GM19452 (cell line): Measurements from ENCODE around the gene ZNF528.

Experiments used
- ATAC-seq: cut with Tn5 transposase; IDR thresholded peaks from one replicate; pipeline ENCODE4 v1.9.1; 2021; ENCODE audit not compliant: unreplicated experiment

Gene ZNF528

DNA sequence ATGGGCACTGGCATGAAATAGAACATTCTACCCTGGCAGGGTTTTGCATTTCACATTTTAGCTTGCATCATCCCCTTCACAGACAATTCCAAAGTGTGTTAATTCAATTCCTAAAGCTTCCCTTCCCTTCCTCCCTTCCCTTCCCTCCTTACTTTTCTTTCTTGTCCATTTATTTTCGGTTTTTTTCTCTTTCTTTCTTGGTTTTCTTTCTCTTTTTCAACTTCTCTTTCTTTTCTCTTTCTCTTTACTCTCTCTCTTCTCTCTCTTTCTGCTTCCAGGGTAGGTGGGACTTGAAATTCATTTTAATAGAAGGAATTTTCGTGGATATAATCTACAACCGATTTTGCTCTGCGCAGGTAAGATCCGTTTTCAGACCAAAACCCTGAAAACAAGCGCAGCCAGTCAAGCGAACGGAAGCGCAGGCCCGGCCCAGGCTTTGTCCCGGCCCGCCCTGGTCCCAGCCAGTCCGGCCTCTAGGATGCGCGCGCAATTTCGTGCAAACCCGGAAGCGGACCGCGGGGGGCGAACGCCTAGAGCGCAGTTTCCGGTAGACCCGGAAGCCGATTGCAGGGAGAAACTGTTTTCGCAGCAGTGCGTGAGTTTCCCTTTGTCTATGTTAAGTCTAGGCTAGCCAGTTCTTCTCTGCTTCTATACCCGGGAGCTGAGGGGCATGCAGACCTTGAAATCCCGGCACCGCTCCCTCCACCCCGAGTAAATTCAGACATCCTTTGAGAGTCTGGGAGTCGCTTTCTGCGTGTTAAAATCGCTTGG, at the start of gene ZNF528:
ZNF528 (plus strand) TSS at position 540 of the 771 bp plus-strand sequence. CDS start 4,165 bp downstream, outside the sequence.
- ATAC-seq: peak; percentile 77

DNA sequence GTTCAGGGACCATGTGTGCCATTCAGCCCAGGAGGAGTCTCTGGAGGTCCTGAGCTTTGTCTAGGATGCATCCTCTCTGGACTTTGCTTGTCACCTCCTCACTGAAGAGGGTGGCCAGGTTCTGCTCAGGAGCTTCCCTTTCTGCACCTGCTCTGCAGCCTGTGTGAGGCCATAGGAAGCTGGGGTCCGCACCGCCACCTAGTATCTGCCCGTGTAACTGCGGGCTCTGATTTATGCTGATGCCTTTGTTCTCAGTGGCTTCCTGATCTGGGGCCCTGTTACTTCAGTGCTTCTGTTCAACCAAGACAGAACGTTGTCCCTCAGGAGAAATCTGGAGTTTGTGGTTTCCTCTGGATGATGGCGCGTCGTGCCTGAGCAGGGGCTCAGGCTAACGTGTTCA, 46.1 kb upstream of the ZNF528 start:
- ATAC-seq: no peak

DNA sequence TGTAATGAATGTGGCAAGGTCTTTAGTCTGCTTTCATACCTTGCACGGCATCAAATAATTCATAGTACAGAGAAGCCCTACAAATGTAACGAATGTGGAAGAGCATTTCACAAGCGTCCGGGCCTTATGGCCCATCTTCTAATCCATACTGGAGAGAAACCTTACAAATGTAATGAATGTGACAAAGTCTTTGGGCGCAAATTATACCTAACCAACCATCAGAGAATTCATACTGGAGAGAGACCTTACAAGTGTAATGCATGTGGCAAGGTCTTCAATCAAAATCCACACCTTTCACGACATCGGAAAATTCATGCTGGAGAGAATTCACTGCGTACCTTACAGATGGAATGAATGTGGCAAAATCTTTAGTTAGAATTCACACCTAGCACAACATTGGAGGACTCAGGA, 31.2 kb upstream of the ZNF528 start:
- ATAC-seq: no peak

DNA sequence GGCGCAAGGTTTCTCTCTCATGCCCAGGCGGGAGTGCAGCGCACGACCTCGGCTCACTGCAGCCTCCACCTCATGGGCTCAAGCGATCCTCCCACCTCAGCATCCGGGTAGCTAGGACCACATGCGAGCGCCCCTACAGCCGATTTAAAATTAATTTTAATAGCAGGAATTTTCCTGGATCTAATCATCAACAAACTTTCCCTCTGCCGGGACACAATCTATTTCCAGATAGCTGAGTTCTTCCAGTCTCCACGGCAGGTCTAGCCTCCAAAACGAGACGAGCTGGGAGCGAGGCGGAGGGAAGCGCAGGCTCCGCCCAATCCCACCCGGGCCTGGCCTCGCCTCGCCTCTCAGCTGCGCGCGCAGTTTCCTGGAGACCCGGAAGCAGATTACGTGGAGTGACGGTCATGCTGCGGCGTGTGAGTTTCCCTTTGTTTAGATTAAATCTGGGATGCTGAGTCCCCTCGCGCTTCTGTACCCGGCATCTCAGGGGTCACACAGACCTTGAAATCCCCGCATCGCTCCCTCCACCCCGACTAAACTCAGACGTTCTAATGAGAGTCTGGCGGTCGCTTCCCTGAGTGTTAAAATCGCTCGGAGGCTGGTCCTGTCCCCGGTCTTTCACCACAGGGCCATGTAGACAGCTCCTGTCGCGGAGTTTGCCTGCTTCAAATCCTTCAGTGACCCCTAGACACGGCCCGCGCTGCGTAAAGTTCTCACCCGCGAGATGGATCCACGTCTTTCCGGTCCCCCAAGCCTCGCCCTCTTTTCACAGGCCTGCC, 27.9 kb upstream of the ZNF528 start, which contains the start of gene ZNF880:
ZNF880 (plus strand) TSS at position 365 of the 782 bp plus-strand sequence; CDS start at position 408, 43 bp downstream.
- peak; percentile 88 for ATAC-seq

DNA sequence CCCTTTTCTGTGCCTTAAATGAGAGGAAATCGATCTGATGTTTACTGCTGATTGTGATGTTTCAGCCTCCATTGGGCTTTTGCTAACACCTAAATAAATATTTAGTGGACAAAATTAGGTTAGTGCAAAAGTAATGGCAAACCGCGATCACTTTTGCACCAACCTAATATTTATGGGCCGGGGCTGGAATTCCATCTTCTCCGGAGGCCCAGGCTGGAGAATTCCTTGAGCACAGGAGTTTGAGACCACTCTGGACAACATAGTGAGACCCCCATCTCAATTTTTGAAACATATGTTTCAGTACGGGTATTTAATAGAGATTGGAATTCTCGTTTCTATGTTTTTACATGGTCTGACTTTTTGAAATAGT, 27.3 kb upstream of the ZNF528 start:
- ATAC-seq: no peak

DNA sequence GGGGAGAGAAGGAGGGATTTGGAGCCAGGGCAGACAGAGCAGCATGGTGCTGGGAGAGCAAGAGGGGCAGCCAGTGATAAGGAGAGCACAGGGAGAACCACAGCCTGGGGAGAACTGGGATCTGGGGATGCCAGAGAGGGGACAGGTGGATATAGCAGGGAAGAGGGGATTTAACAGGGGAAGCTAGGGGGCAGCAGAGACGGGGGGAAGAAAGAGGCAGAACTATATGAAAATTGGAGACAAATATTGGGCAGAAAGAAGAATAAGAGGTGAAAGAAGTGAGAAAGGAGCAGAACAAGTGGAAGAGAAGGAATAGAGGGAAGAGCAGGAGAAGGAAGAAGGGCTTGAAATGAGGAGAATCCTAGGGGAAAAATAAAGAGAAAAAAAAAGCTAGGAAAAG, 6.5 kb upstream of the ZNF528 start:
- ATAC-seq: no peak

DNA sequence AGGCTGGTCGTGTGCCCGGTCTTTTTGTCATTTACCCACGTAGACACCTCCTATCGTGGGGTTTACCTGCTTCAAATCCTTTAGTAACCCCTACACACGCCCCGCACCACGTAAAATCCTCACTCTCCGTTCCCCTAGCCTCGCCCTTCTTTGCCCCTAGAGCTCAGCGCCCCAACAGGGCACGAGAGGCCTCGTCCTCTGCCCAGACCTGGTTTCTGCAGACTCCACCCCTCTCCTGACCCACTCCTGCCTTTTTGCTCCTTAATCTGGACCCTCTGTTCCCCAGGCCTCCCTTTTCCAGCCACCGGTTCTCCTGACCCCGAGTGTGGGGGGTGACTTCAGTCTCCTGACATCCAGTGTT, 412 bp downstream of the ZNF528 start:
- peak; percentile 33 for ATAC-seq

DNA sequence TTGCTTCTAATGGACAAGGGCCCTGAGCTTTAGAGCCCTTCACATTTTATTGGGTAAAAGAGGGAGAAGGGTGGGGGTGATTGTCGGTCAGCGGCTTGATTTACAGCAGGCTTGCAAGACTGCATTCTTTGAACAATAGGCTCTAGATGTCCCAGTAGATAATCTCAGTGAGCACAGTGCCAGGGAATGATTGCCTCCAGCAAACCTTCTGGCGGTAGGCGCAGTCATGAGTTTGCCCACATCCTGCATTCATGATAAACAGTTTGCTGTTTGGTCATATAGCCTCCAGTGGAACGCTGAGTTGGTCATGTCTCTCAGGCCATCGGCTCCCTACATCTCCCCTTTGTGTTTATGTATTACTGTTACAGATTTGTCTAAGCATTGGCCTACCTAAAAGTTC, 12.6 kb downstream of the ZNF528 start:
- ATAC-seq: no peak

DNA sequence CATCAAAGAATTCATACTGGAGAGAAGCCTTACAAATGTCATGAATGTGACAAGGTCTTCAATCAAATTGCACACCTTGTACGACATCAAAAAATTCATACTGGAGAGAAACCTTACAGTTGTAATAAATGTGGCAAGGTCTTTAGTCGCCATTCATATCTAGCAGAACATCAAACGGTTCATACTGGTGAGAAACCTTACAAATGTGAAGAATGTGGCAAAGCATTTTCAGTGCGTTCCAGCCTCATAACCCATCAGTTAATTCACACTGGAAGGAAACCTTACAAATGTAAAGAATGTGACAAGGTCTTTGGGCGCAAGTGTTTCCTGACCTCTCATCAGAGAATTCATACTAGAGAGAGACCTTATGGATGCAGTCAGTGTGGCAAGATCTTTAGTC, 18.1 kb downstream of the ZNF528 start:
- ATAC-seq: no peak

DNA sequence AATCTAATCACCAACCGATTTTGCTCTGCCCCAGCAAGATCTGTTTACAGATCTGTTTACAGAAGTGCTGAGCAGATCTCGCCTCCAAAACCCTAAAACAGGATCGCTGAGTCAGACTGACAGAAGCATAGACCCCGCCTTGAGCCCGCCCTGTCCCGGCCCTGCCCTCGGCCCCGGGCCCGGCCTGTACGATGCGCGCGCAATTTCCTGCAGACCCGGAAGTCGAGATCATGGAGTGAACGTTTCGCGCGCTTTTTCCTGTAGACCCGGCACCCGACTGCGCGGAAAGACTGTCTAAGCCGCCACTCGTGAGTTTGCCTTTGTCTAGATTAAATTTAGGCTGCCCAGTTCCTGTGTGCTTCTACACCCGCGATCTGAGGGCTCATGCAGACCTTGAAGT, 31.3 kb downstream of the ZNF528 start, which contains the start of gene ZNF534:
ZNF534 (plus strand) TSS at position 212 of the 400 bp plus-strand sequence. CDS start 2,327 bp downstream, outside the sequence.
- ATAC-seq: no peak

DNA sequence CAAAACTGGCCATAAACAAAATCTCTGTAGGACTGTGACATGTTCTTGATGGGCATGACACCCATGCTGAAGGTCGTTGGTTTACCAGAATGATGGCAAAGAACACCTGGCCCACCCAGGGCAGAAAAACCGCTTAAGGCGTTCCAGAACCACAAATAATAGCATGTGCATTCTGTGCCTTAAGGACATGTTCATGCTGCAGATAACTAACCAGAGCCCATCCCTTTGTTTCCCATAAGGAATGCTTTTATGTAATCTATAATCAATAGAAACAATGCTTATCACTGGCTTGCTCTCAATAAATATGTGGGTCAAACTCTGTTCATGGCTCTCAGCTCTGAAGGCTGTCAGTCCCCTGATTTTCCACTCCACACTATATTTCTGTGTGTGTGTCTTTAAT, 44.5 kb downstream of the ZNF528 start:
- ATAC-seq: no peak

DNA sequence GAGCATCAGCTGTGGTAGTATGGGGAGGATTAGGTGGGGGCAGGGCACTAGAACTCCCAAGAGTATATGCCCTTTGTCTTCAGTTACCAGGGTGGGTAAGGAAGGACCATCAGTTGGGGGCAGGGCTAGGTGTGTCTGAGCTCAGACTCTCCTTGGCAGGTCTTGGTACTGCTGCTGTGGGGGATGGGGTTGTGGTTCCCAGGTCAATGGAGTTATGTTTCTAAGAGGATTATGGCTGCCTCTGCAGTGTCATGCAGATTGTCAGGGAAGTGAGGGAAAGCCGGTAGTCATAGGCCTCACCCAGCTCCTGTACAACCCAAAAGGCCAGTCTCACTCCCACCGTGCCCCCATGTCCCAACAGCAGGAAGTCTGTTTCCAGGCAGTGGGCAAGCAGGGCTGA, 46.9 kb downstream of the ZNF528 start:
- ATAC-seq: no peak

DNA sequence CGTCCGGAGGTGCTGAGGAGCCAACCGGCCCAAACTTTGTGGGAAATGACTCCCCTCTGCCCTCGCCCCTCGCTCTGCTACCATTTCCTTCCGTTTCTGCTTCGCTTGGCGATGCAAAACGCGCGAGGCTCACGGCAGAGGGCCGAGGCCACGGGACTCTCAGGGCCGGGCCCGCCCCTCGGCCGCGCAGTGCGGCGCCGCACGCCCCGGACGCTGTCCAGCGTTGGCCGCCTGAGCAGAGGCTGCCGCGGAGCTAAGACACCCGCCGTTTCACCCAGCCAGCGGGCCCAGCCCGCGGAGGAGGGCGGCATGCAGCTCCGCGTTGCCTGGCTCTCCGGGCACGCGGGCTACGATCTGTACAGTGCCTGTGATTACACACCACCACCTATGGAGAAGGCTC, 53.6 kb downstream of the ZNF528 start:
- ATAC-seq: no peak

DNA sequence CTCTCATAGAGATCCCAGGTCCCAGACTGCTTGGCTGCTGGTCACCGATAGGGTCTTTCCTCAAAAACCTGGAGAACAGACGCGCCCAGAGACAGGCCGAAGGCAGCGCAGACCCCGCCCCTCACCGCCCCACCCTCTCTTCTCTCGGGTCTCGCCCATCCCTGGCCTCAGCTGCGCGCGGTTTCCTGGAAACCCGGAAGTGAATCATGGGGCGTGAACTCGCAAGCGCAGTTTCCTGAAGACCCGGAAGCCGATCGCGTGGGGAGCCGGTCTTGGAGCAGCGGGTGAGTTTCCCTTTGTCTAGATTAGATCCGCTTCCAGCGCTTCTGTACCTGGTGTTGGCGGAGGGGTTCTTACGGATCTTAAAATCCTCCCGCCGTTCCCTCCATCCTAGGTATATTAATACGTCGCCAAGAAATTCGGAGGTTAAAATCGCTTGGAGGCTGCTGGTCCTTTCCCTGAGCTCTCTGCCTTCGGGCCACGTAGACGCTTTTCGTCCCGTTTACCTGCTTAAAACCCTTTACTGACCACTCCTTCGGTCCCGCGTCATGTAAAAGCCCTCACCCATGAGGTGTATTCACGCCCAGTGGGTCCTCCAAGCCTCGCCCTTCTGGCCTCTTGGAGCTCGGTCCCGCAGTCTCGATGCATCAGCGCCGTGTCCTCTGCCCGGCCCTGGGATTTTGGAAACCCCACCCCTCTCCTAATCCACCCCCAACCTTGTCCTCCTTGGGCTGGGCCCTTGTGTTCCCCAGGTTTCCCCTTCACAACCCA, 55.9 kb downstream of the ZNF528 start, which contains the start of gene ZNF578:
ZNF578 (plus strand) TSS at position 230 of the 771 bp plus-strand sequence. CDS start 48,293 bp downstream, outside the sequence.
- ATAC-seq: no peak

DNA sequence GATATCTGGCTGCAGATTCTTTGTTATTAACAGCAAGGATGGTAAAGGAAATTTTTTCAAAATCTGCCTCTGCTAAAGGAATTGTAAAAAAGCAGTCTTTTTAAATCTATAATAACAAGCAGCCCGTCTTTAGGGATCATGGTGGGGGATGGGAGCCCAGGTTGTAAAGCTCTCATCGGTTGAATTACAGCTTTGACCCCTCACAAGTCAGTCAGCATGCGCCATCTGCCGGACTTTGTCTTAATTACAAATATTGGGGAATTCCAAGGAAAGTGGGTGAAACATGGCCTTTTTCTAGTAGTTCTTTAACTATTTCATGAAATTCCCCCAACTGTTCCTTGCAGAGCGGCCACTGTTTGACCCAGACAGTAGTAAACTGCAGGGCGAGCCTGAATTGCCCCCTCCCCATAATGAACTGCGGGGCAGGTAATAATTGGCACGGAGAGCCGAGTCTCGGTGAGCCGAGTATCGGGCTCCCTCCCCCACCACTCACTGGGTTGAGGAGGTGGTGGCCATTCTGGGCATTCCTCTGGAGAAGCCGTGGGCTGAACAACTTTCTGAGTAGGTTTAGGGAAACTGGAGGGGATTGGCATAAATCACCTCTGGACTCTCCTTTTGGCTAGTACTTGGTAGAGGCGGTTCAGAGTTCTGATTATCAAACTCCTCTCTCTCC, 67.3 kb downstream of the ZNF528 start:
- ATAC-seq: no peak
